Natural killer cell (primary cell): Measurements from ENCODE around the gene FAM162A. TPM values are rescaled to one million over a fixed set of nuclear protein-coding genes. Genes with fewer than 3 reads are reported as not detected.

Experiments
- ATAC-seq, 3 donors: fragments of 150-1000 bp in 2 of 3; fragments of 200-7000 bp in 1 of 3; cut with Tn5 transposase; 1 replicate in 1 of 3; 2 replicates in 2 of 3; pipeline ENCODE4 v1.10.0; 2021; ENCODE audit warnings: mild to moderate bottlenecking in 2 of 3, moderate library complexity in 2 of 3
- DNase-seq, 2 donors: peaks; one replicate each; pipeline versions ENCODE4 v3.0.0 to v3.0.0-alpha.2; 2013 to 2021; ENCODE audit warnings: mixed read lengths in 1 of 2
- H3K27ac ChIP-seq: one replicate; pipeline ENCODE4 v1.5.1; 2013; ENCODE audit warnings: mild to moderate bottlenecking, low read length
- H3K27me3 ChIP-seq: one replicate; pipeline ENCODE4 v1.6.1; 2013; ENCODE audit warnings: low read length; ENCODE audit not compliant: control insufficient read depth, insufficient read depth
- H3K36me3 ChIP-seq: one replicate; pipeline ENCODE4 v1.6.1; 2013; ENCODE audit warnings: low read length; ENCODE audit not compliant: control insufficient read depth, insufficient read depth
- H3K4me1 ChIP-seq: one replicate; pipeline ENCODE4 v1.6.1; 2013; ENCODE audit warnings: low read length; ENCODE audit not compliant: control insufficient read depth, insufficient read depth
- H3K4me3 ChIP-seq: one replicate; pipeline ENCODE4 v1.5.1; 2013; ENCODE audit warnings: low read length
- H3K9me3 ChIP-seq: one replicate; pipeline ENCODE4 v1.6.1; 2013; ENCODE audit warnings: low read length; ENCODE audit not compliant: control insufficient read depth, insufficient read depth
- H3K27ac Mint-ChIP-seq, 2 donors: one replicate each; pipeline ENCODE4 v1.8.0; 2022; ENCODE audit warnings: mild to moderate bottlenecking in 2 of 2, mixed read lengths in 2 of 2, moderate library complexity in 1 of 2
- H3K27me3 Mint-ChIP-seq, 2 donors: one replicate each; pipeline ENCODE4 v1.8.0; 2022; ENCODE audit warnings: low read depth in 2 of 2, mixed read lengths in 2 of 2
- H3K36me3 Mint-ChIP-seq: one replicate; pipeline ENCODE4 v1.8.0; 2022; ENCODE audit warnings: mixed read lengths
- H3K4me1 Mint-ChIP-seq, 2 donors: one replicate each; pipeline ENCODE4 v1.8.0; 2022; ENCODE audit warnings: mixed read lengths in 2 of 2
- H3K4me3 Mint-ChIP-seq: one replicate; pipeline ENCODE4 v1.8.0; 2022; ENCODE audit warnings: mild to moderate bottlenecking, moderate library complexity, mixed read lengths
- H3K9me3 Mint-ChIP-seq, 2 donors: one replicate each; pipeline ENCODE4 v1.8.0; 2022; ENCODE audit warnings: mixed read lengths in 2 of 2
- WGBS: methylation state at CpG from one replicate; pipeline ENCODE4 v1.1.7; 2013; ENCODE audit warnings: missing lambda C conversion rate; ENCODE audit not compliant: insufficient coverage; 5-methylcytosine and 5-hydroxymethylcytosine counted together
- intact Hi-C: fragments of 100-400 bp; cut with micrococcal nuclease; formaldehyde crosslinking; loops from one replicate; pipeline ENCODE4 v1.14.2; 2022
- total RNA-seq, 4 donors: library from RNA; stranded (reverse); fragments of 120-200 nt in 1 of 4; gene quantifications; one replicate each; pipeline versions ENCODE4 v1.2.3 to v1.2.4, GENCODE V29; 2013 to 2022
- TF ChIP-seq, protein P1 (sequence below): fragments of 200-600 bp; IDR thresholded peaks from one replicate; pipeline ENCODE4 v1.8.0; 2022; ENCODE audit warnings: antibody characterized with exemption

The FAM162A gene, protein sequence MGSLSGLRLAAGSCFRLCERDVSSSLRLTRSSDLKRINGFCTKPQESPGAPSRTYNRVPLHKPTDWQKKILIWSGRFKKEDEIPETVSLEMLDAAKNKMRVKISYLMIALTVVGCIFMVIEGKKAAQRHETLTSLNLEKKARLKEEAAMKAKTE
- total RNA-seq = 10 to 100 TPM; 12.2 to 18.4 (median 16.3) TPM
- total RNA-seq (2013) = 34.7 TPM

DNA sequence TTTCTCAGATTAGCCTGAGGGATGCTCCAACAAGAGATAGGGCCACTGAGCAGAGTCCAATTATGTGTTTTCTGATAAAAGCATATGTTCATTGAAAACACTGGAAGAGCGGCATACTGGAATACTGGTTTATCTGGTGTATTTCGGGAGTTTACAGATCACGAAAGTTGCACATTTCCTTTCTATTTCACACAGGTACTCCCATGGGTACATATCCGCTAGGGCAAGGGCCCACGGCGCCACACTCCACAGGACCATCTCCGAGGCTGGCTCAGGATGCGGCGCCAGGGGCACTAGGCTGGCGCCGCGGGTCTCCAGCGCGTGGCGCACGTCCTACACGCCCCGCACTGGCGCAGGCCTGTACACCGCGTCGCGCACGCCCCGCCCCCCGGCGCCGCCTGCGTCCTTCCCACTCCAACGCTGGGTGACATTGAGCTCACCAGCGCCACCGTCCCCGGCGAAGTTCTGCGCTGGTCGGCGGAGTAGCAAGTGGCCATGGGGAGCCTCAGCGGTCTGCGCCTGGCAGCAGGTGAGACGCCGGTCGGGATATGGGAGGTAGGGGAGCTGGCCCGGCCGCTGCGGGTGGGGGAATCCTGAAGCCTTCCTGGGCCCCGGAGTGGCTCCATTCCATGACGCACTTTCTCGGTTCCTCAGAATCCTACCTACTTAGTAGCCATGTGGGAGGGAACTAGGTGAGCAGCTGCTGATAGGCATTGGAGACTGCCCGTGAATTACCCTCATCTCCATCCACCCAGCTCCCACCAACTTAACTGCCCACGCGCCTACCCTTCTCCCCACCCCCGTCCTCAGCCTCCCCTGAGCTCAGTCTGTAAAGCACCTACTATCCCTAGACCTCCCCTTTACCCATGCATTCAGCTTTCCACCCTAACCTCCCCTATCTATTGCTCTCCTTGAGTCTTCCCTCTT, at the start of gene FAM162A:
TSS of gene FAM162A (plus strand) at position 412 of the 927 bp plus-strand sequence. CDS start at position 496, 84 bp downstream.
- intact Hi-C loops = loop anchor here (1.0 to 10.0 kb wide), 5 partner anchors 32 to 837 kb away; partner anchors contain the start of genes GOLGB1, KPNA1, PARP14 and POLQ
- TF ChIP-seq, protein P1, sequence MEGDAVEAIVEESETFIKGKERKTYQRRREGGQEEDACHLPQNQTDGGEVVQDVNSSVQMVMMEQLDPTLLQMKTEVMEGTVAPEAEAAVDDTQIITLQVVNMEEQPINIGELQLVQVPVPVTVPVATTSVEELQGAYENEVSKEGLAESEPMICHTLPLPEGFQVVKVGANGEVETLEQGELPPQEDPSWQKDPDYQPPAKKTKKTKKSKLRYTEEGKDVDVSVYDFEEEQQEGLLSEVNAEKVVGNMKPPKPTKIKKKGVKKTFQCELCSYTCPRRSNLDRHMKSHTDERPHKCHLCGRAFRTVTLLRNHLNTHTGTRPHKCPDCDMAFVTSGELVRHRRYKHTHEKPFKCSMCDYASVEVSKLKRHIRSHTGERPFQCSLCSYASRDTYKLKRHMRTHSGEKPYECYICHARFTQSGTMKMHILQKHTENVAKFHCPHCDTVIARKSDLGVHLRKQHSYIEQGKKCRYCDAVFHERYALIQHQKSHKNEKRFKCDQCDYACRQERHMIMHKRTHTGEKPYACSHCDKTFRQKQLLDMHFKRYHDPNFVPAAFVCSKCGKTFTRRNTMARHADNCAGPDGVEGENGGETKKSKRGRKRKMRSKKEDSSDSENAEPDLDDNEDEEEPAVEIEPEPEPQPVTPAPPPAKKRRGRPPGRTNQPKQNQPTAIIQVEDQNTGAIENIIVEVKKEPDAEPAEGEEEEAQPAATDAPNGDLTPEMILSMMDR = peak; percentile 63
- H3K27me3 Mint-ChIP-seq = no peaks in the 10 kb centered on the region
- Histone ChIP-seq H3K4me1 (peaks cover 15% of the 10 kb centered on the region), H3K27ac (peak within 1 kb of the TSS; percentile 74), H3K27me3 (no peaks in the 10 kb centered on the region), H3K4me3 (peak within 1 kb of the TSS; percentile 87), H3K9me3 (no peaks in the 10 kb centered on the region), H3K36me3 (peaks cover 3% of the 10 kb centered on the region)
- peak within 1 kb of the TSS; percentile 86 to 89 for H3K27ac Mint-ChIP-seq
- no peaks in the 10 kb centered on the region for H3K9me3 Mint-ChIP-seq
- under 1% methylated on average over 52 of the region's 52 CpGs for WGBS
- peak within 1 kb of the TSS; percentile 91 for H3K4me3 Mint-ChIP-seq
- peaks cover 23% of the 10 kb centered on the region in 2 donors for H3K4me1 Mint-ChIP-seq
- DNase-seq = peak; percentile 88 to 97
- peak; percentile 93 to 99 (median 95) for ATAC-seq
- no peaks in the 10 kb centered on the region for H3K36me3 Mint-ChIP-seq

GRCh38 chr3:122342803-122343202, 41.2 kb upstream of the FAM162A start:
- H3K4me1 Mint-ChIP-seq = no peaks in the 10 kb centered on the region
- no peaks in the 10 kb centered on the region for H3K4me1 ChIP-seq
- H3K27me3 ChIP-seq = no peaks in the 10 kb centered on the region
- intact Hi-C loops = no loop called here
- no peak overlapping the region for H3K27ac Mint-ChIP-seq
- DNase-seq = no peak
- H3K4me3 Mint-ChIP-seq = no peak overlapping the region
- ATAC-seq = no peak
- no peaks in the 10 kb centered on the region for H3K36me3 ChIP-seq
- no peak overlapping the region for H3K4me3 ChIP-seq
- no peaks in the 10 kb centered on the region for H3K36me3 Mint-ChIP-seq
- H3K27ac ChIP-seq = no peak overlapping the region
- H3K27me3 Mint-ChIP-seq = peaks cover 0 to 20% of the 10 kb centered on the region in 2 donors
- 91% methylated on average over 1 of the region's 1 CpG for WGBS
- TF ChIP-seq, protein P1 = no peak
- no peaks in the 10 kb centered on the region for H3K9me3 ChIP-seq
- no peaks in the 10 kb centered on the region for H3K9me3 Mint-ChIP-seq

DNA sequence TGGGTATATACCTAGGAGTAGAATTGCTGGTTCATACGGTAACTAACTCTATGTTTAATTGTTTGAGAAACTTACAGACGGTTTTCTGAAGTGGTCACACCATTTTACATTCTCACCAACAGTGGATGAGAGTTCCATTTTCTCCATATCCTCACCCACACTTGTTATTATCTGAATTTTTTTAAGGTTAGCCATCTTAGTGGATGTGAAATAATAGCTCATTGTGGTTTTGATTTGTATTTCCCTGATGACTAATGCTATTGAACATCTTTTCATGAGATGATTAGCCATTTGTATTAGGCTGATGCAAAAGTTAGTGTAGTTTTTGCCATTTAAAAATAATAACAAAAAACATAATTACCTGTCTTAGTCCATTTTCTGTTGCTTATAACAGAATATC, 40.3 kb upstream of the FAM162A start:
- no peaks in the 10 kb centered on the region for H3K36me3 Mint-ChIP-seq
- TF ChIP-seq, protein P1 = no peak
- WGBS = no CpG with 5 or more reads among the region's 2 CpGs
- H3K27ac Mint-ChIP-seq = no peak overlapping the region
- DNase-seq (no peak), ATAC-seq (no peak)
- H3K27ac ChIP-seq = no peak overlapping the region
- no peaks in the 10 kb centered on the region for H3K9me3 Mint-ChIP-seq
- H3K36me3 ChIP-seq = no peaks in the 10 kb centered on the region
- H3K27me3 Mint-ChIP-seq = peaks cover 0 to 25% of the 10 kb centered on the region in 2 donors
- intact Hi-C loops = no loop called here
- H3K4me1 Mint-ChIP-seq = no peaks in the 10 kb centered on the region
- no peaks in the 10 kb centered on the region for H3K27me3 ChIP-seq
- H3K9me3 ChIP-seq = no peaks in the 10 kb centered on the region
- no peak overlapping the region for H3K4me3 ChIP-seq
- H3K4me1 ChIP-seq = no peaks in the 10 kb centered on the region
- H3K4me3 Mint-ChIP-seq = no peak overlapping the region
